Measurements from ENCODE around the gene DCUN1D4.

- no peak for TF ChIP-seq CTCF (conservative IDR thresholded peaks at IDR 0.05 in 1 of 2, IDR thresholded peaks at IDR 0.05 in 1 of 2; ENCODE audit: low read depth in 1 of 2, low read length in 2 of 2)
- TF ChIP-seq EZH2 (IDR thresholded peaks at IDR 0.05; ENCODE audit: low read length, missing control alignments), result no peak
These were observed 100.3 kb downstream of the DCUN1D4 start for GRCh38 chr4:51943221-51943620.

All from fibroblast of lung (primary cell).